Stimulated activated CD4-positive, alpha-beta T cell treated with anti-CD3 and anti-CD28 coated beads, Interleukin-1b, Interleukin-23, amount 100 ng/mL, for 4 hours (primary cell): ENCODE measurements around the gene COL4A3.
"Not testable (repeated sequence)": the region's sequence is repeated elsewhere in the genome, so short reads cannot be mapped to it uniquely, and the experiment has no call there.

ENCODE experiments used
- DNase-seq, 2 donors: peaks; one replicate each; pipeline ENCODE4 v3.0.0-alpha.2; 2020; ENCODE audit warnings: low read depth in 2 of 2

The COL4A3 gene

GRCh38 chr2:227154986-227155774 is 9.2 kb upstream of the COL4A3 start:
- no peak for DNase-seq

DNA sequence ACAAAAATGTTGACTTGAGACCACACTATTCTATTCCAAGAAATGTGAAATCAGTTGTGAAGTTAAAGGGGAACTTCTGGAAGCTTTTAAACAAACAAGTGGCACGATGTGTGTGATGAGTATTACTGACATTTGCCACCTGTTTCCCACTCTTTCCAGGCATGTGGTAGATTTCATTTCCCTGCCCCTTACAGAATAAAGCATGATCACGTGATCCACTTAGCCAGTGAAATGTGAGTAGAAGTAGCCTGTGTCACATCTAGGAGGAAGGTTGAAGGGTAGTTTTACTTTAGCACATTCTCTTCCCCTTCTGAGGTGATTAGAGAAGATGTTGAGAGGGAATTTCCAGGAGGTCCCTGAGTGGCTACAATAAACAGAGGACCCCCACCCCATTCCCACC is 4.3 kb upstream of the COL4A3 start:
- no peak for DNase-seq

- DNase-seq: no peak
Measured at GRCh38 chr2:227161947-227162346, 2.5 kb upstream of the COL4A3 start.

GRCh38 chr2:227163485-227163997 is 883 bp upstream of the COL4A3 start:
- no peak for DNase-seq

- no peak for DNase-seq
Measured at GRCh38 chr2:227164763-227165291, 403 bp downstream of the COL4A3 start.

DNA sequence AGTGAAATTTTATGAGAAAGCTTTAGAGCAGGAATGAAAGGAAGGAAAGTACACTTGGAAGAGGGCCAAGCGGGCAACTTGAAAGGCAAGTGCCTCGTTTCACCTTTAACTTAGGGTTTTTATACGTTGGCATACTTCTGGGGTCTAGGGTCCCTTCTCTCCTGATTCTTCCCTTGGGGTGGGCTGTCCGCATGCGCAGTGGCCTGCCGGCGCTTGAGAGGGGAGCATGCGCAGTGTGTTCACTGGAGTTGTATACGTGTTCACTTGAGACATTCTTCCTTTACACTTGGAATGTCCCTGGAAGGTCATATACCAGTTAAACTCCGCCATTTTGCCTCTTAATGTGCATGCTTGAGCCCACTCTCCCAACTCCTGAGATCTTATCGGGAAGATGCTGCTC is 7.4 kb downstream of the COL4A3 start:
- DNase-seq: not testable (repeated sequence)

DNA sequence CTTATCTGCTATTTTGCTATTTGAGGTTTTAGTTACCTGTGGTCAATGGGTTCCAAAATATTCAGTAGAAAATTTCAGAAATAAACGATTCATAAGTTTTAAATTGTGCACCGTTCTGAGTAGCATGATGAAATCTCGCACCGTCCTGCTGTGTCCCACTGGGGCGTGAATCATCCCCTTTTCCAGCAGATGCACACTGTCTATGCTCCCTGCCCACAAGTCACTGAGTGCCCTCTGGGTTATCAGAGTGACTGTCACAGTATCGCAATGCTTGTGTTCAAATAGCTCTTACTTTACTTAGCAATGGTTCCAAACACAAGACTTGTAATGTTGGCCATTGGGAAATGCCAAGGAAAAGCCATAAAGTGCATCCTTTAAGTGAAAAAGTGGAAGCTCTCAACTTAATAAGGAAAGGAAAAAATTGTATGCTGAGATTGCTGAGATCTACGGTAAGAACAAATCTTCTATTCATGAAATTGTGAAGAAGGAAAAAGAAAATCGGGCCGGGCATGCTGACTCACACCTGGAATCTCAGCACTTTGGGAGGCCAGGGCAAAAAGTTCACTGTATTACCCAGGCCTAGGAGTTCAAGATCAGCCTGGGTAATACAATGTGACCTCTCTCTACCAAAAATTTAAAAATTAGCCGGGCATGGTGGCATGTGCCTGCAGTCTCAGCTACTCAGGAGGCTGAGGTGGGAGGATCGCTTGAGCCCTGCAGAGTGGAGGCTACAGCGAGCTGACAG is 13.3 kb downstream of the COL4A3 start:
- no peak for DNase-seq

GRCh38 chr2:227179988-227180685 is 15.7 kb downstream of the COL4A3 start:
- DNase-seq: no peak

GRCh38 chr2:227180770-227181169 is 16.3 kb downstream of the COL4A3 start:
- DNase-seq: no peak

GRCh38 chr2:227182765-227183164 is 18.3 kb downstream of the COL4A3 start:
- DNase-seq: no peak

DNA sequence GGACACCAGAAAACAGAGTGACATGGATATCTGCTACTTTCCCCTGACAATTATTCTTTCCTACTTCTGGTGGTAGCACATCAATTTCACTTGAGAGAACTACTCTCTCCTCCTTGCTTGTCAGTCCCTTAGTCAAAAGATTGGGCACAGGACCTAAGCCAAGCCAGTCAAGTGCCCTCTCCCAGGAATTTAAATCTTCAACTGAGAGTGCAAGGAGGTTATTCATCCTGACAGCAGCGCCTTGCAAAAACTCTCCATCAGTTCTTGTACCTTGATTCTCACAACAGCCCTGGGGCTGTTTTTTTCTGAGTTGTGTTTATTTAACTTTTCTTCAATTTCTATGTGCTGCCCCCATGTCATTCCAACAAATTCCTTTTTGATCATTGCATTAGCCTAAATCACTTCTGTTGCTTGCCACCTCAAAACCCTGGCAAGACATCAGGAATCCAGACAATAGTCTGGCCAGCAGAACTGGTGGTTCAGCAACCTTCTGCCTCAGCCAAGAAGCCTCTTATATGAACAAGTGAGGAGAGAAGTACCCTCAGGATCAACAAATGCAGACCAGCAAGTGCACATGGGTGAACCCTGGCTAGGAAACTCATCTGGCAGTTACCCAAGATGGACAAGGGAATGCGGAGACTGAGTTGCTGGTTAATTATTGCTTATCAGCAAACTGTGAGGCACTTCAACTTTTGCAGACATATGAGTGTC is 19.4 kb downstream of the COL4A3 start:
- DNase-seq: no peak

DNA sequence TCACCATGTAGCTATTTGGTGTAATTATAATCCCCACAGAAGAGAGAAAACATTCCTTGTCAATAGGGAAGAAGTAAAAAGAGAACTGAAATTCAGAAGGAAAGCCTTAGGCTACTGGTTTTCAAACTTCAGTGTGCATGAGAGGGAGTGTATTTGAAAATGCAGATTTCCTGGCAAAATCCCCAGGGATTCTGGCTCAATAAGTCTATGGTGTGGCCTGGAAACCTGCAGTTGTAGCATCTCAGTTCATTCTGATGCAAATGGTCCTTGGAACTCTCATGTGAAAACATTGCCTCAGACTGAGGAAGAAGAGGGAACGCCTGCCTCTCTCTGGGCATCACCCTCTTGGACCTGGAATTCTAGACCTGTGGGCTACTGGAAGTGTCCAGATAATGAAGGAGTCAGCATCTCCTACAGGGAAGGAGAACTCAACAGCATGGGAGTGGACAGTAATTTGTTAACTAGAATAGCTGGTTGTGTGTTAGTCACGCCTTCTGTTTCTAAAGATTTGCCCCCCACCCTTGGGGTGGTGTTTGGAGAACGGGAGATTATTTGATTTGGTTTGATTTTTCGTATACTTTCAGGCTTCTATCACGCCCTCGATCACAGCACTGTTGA is 21.3 kb downstream of the COL4A3 start:
- DNase-seq: no peak

- DNase-seq: no peak
Measured at GRCh38 chr2:227186751-227187150, 22.3 kb downstream of the COL4A3 start.

DNA sequence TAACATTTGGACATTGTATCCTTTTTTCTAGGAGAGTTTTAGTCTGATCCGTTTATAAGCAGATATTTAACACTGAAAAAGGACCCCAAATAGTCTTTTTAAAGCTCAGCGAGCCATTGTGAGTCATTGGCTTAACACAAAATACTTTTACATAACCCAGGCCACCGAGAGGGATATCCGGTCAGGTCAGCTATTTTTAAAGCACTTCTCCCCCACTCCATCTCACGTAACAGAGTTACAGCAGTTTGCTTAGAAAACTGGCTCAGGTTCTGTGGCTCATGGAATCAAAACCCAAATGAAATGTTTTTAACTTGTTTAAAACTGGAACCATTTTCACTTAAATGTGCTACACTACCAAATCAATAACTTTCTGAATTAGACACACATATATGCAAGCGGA is 23.9 kb downstream of the COL4A3 start:
- no peak for DNase-seq

DNA sequence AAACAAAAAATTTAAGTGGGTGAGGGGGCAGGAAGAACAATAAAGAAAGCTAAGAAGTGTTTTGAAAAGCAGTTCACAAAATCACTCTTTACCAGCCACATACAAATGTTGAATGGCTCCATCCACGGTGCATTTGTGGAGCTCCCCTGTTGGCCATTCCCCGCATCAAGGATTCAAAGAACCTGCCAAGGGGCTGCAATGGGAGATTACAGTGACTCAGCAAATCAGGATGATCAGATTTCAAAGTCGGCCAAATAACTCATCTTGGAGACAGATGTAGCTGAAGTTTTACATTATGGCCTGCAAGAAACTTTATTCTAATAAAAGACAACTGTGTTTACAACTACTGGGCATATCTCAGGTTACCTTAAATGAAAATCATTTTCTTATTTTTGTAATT is 26.9 kb downstream of the COL4A3 start:
- DNase-seq: no peak

DNA sequence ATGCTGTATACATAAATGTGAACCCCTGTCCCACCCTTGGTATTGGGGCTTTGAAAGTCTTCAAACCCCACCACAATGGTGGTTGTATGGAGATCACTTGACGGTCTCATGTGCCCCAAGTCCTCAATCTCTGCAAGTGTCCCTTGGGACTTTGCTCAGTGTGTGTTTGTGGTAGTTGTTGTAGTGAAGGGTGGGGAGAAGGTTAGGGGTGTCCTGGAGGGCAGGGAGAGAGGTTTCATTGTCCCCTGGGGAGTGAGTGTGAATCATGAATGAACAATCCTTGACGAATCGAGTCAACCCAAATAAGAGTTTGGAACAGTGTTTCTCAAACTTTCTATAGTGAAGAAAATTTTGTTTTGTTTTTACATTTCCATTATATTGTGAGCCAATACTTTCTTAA is 28.1 kb downstream of the COL4A3 start:
- no peak for DNase-seq

GRCh38 chr2:227194219-227194618 is 29.8 kb downstream of the COL4A3 start:
- DNase-seq: no peak

GRCh38 chr2:227198866-227199265 is 34.4 kb downstream of the COL4A3 start:
- no peak for DNase-seq

GRCh38 chr2:227201771-227202170 is 37.3 kb downstream of the COL4A3 start:
- no peak for DNase-seq

- DNase-seq: no peak
Measured at GRCh38 chr2:227204452-227204851, 40.0 kb downstream of the COL4A3 start.

GRCh38 chr2:227205701-227206100 is 41.3 kb downstream of the COL4A3 start:
- DNase-seq: no peak
